SW480 (cell line): Measurements from ENCODE around the gene LRRC75A.
"Not testable (repeated sequence)": the region's sequence is repeated elsewhere in the genome, so short reads cannot be mapped to it uniquely, and the experiment has no call there.

Experiments used
- DNase-seq: peaks from one replicate; pipeline ENCODE4 v3.0.0-alpha.2; 2016; ENCODE audit warnings: low spot score

LRRC75A gene

GRCh38 chr17:16472539-16472938 is 19.5 kb downstream of the LRRC75A start:
- no peak for DNase-seq

DNA sequence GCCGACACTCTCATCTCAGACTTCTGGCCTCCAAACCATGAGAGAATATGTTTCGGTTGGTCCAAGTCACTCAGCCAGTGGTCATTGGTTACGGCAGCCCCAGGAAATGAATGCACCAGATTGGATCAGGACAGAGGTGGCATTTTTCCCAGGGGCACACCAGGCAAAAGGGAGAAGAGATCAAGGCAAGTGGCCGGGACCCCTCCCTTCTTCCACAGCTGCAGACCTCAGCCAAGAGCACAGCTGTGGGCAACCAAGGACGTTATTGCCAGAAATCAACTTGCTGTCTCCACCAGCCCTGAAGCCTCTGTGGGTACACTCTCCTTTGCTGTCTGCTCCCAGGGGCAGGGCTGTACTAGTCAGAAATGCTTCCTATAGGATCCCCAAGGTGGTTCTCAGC is 20.7 kb downstream of the LRRC75A start:
- DNase-seq: no peak

GRCh38 chr17:16470265-16470664 is 21.7 kb downstream of the LRRC75A start:
- no peak for DNase-seq

DNA sequence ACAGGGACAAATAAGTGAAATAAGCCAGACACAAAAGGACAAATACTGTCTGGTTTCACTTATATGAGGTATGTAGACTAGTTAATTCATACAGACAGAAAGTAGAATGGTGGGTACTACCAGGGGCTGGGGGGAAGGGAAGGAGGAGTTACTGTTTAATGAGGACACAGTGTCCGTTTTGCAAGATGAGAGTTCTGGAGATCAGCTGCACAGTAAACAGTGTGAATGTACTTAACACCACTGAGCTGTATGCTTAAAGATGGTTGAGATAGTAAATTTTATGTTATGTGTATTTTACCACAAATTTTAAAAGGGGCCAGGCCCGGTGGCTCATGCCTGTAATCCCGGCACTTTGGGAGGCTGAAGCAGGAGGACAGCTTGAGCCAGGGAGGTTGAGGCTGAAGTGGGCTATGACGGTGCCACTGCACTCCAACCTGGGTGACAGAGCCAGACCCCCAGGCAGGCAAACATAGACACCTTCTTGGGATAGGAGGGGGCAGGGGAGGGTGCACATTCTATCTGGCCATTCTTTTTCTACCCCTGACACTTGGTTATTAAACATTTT is 23.5 kb downstream of the LRRC75A start:
- no peak for DNase-seq

DNA sequence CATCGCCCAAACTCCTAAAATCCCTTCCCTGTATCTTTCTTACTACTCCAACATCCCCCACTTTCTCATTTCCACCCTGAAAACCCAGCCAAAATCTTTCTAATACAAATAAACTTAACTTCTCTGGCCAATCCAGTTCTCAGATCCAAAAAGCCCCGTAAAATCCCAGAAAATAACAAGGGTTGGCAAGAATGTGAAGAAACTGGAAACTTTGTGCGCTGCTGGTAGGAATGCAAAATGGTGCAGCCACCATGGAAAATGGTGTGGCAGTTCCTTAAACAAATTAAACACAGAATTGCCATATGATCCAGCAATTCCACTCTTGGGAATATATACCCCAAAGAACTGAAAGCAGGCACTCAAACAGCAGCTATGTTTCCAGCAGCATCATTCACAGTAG is 24.1 kb downstream of the LRRC75A start:
- DNase-seq: no peak

DNA sequence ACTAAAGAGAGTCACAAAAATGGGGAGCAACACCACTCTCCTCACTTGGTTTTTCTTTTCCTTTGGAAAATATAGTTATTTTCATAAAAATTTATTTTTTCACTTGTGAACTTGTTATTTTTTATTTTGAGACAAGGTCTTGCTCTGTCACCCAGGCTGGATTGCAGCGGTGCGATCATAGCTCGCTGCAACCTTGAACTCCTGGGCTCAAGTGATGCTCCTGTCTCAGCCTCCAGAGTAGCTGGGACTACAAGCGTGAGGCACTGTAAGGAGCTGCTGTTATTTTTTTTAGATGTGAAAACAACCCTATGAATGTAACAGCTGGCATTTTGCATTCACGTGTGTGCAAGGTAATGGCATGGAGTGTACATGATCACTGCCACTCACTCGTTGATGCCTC is 24.9 kb downstream of the LRRC75A start:
- DNase-seq: no peak

DNA sequence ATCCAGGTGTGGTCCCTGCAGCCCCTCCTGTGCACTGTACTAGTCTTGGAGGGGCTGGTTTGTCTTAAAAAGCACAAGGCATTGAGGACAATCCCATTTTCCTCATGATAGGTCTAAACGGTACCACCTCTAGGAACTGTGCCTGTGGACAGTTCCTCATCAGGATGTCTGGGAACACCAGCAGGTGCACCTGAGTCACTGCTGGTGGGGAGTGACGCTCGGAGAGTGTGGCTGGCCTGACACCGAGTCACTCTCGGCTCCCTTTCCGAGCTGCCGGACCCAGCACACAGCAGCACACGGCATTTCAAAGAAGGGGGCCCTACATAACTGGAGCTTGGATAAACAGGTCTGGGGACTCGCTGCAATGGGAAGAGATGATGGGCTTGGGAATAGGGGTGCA is 25.6 kb downstream of the LRRC75A start:
- DNase-seq: peak; percentile 39

DNA sequence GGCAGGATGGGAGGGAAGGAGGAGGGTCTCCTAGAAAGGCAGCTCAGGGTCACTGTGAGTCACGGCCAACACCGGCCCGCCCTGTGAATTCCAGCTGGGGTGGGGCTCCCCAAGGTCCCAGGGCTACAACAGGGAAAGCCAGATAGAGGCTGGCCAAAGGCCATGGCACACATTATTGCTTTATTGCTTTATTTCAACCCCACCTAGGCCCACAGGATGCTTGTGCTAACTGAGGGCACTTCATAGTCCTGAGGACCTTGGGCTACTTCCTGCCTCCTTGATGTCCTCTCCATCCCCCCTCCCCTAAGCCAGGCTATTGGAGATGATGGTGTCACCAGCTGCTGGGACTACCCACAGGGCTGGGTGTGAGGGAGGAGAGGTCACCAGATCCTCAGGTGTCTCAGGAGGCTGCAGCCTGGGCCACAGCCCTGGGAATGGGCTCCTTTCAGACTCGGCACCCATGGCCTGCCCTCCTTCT is 26.1 kb downstream of the LRRC75A start:
- peak; percentile 79 for DNase-seq

GRCh38 chr17:16465052-16465312 is 27.0 kb downstream of the LRRC75A start:
- no peak for DNase-seq

- no peak for DNase-seq
Measured at GRCh38 chr17:16464303-16465051, 27.5 kb downstream of the LRRC75A start.

GRCh38 chr17:16463358-16464302 is 28.4 kb downstream of the LRRC75A start:
- peak; percentile 86 for DNase-seq

DNA sequence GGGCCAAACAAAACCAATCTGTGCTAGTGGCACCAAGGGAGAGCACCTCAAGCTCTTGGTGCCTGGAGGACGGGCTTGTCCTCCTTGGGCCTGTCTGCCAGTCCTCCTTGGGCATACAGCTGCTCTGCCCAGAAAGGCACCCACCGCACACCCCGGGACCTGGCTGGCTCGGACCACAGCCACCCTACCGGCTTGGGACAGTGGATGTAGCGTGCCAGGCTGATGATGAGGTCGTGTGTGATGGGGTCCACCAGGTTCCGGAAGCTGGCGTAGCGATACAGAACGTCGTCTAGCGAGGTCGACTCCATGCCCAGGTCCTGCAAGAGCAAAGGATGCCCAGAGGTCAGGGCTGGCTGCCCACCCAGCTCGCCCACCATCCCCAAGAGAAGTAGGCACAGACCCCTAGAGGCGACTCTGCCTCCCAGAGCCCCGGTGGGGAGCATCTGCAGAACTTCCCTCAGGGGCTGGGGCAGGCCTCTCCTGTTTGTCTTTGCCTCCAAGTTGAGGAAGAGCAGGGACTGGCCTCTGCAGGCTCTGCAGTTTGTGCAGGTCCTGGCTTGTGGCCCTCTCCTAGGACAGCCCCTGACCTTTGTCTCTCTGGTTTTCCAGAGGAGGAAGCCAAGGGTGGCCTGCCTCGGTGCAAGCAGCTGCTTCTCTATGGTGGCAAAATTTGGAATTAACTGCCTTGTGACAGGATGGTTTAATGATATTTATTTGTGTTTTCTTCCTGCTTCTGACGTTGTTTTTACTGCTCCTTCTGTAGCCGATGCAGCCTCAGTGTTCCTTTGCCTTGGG is 29.7 kb downstream of the LRRC75A start:
- no peak for DNase-seq

DNA sequence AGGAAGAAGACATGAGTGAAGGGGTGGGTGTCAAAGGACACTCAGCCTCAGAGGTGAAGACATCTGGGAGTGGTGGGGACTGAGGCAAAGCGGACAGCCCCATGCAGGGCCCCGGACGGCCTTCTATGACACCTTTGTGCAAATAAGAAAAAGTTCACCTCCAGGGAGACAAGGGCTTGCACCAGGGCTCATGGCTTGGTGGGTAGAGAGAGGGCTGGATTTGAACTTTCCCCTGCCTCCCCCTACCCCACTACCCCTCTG is 30.5 kb downstream of the LRRC75A start:
- no peak for DNase-seq

DNA sequence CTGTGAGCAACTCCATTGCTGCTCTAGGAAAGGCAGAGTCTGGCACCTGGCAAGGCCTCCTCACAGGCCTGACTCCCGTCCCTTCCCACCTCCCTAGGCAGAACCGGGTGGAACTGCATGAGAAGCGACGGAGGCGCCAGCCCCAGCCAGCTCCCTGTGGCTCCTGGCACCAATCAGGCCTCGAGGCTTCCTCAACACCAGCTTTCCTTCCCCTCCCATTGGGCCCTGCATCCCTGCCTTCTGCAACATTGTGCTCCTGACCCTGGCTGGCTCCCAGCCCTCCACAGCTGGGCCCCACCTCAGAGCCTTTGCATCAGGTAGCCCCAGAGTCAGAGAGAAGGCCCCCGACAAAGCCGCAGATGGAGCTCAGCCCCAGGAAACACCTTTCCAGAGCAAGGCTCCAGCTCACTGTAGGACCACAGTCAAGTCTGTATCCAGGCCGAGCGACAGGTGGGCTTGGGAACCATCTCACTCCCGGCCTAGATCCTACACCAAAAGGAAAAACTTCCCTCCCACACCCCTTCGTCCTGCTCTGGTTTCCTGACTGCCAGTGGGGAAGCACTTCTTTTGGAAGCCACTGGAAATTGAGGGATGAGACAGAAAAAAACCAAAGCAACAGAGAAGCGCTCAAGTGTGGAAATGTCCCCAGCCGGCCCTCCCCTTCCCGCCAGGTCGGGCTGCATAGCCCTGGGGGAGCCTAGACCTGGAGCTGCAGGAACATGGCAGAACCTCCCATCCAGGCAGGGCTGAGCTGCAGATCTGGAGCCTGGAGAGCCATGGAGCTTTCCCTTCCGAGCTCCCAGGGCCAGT is 31.0 kb downstream of the LRRC75A start:
- no peak for DNase-seq

DNA sequence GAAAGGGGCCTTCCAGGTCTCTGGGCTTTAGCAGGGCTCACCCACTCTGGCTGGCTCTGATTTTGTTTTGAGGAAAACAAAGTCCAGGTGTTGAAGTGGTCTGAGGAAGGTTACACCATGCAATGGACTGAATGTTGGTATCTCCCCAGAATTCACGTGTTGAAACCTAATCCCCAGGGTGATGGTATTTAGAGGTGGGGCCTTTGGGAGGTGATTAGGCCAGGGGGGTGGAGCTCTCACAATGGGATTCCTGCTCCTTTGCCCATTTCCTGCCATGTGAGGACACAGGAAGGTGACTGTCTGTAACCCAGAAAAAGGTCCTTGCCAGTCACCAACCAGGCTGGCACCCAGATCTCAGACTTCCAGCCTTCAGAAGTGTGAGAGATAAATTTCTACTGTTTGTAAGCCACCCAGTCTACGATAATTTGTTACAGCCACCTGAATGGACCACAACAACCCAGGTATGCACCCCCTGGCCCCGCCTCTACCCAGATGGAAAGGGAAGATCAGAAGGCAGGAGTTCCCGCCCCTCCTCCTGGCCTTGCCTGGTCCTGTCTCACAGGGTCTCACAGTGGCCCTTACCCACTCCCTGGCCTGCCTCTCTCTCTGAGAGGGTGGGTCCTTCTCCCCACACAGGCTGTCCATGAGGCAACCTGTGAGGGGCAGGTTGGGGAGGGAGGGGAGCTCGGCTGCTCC is 32.0 kb downstream of the LRRC75A start:
- DNase-seq: peak; percentile 84

- DNase-seq: no peak
Measured at GRCh38 chr17:16459271-16459670, 32.7 kb downstream of the LRRC75A start.

GRCh38 chr17:16456742-16457316 is 35.2 kb downstream of the LRRC75A start:
- DNase-seq: no peak

GRCh38 chr17:16455997-16456741 is 35.8 kb downstream of the LRRC75A start:
- DNase-seq: no peak

GRCh38 chr17:16453493-16453851 is 38.5 kb downstream of the LRRC75A start:
- no peak for DNase-seq

DNA sequence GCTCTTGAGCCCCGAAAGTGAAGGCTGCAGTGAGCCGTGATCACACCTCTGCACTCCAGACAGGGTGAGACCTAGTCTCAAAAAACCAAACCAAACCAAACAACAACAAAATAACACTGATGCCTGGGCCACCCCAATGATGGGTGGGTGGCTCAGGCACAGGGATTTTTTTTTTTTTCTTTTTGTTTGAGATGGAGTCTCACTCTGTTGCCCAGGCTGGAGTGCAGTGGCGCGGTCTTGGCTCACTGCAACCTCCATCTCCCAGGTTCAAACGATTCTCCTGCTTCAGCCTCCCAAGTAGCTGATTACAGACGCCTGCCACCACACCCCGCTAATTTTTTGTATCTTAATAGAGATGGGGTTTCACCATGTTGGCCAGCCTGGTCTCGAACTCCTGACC is 39.7 kb downstream of the LRRC75A start:
- DNase-seq: not testable (repeated sequence)
